Measurements from ENCODE around the gene PGAM5. TPM values are rescaled to one million over a fixed set of nuclear protein-coding genes. Genes with fewer than 3 reads are reported as not detected.

The PGAM5 gene
- total and polyA plus RNA-seq, 9 of the 15 experiments (the other 6 are each of a cell fraction or from before 2014, with no cell fraction given): 7.4 to 121 (median 69.5) TPM

DNA sequence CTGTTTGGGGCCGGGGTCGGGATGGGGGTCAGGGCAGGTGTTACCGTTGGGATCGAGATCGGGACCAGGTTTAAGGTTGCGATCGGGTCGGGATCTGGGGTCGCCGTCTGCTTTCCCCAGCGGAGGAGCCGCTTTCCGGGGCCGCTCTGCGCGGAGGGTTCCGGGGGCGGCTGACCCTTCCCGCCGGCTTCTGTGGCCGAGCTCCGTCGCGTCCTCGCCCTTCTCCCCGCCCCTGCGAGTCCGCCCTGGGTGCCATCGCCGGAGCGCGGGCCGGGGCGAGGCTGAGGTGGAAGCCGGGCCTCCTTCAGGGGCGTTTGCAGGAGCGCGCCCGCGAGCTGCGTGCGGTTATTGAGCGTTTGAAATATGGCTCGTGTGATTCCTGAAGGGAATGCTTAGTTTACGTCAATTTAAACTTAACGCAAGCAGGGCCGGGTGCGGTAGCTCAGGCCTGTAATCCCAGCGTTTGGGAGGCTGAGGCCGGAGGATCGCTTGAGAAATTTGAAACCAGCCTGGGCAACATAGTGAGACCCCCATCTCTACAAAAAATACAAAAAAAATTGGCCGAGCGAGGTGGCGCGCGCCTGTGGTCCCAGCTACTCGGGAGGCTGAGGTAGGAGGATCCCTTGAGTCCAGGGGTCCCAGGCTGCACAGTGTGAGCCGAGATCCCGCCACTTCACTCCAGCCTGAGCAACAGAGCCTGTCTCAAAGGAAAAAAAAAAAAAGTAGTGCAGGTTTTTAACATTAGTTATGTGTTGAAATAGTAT lies 620 bp downstream of the PGAM5 start:
- CTCF ChIA-PET (ENCODE audit: low intra/inter-chr PET ratio): no interaction called here
- FAIRE-seq: no peak
- H3K4me2 ChIP-seq (ENCODE audit: insufficient read depth, low read length): peak overlapping the region; percentile 82
- DNase-seq (ENCODE audit: extremely low read depth in 1 of 4, low spot score in 3 of 4): peak in 2 of 4 experiments; percentile 37 to 44
- H3K9me1 ChIP-seq (ENCODE audit: control insufficient read depth, insufficient read depth, low read length): no peaks in the 10 kb centered on the region
- peaks cover 53% of the 10 kb centered on the region for H3K79me2 ChIP-seq (ENCODE audit: control insufficient read depth, insufficient read depth, low read length)
- peak overlapping the region; percentile 87 for H3K27ac ChIP-seq (ENCODE audit: extremely low read depth, low read depth, low read length)
- peak overlapping the region; percentile 99 for H3K4me3 ChIP-seq
- peak overlapping the region; percentile 89 for H2AFZ ChIP-seq (ENCODE audit: low read depth, low read length)
- ATAC-seq: peak; percentile 33
- BruUV-seq (replicated peaks): no TSS peak
- in situ Hi-C loops (cut with MboI) (no loop called here), intact Hi-C loops (cut with micrococcal nuclease) (no loop called here)
- peaks cover 39% of the 10 kb centered on the region for H3K36me3 ChIP-seq (ENCODE audit: control insufficient read depth, insufficient read depth, low read length)
- POLR2A ChIA-PET: interaction anchor here (0.6 to 0.9 kb wide), 3 partner anchors 25 to 108 kb away, joined by 3 to 5 read pairs (median 3); no protein-coding TSS in a partner anchor
- H4K20me1 ChIP-seq (replicated peaks; ENCODE audit: control insufficient read depth, insufficient read depth, low read length): no peaks in the 10 kb centered on the region
- H3K27me3 ChIP-seq (ENCODE audit: control insufficient read depth in 2 of 2, insufficient read depth in 2 of 2, low read length in 2 of 2): no peaks in the 10 kb centered on the region
- H3K9ac ChIP-seq (ENCODE audit: insufficient read depth in 1 of 2, low read depth in 2 of 2, low read length in 2 of 2): peak overlapping the region; percentile 84 to 99
- no peaks in the 10 kb centered on the region for H3K9me3 ChIP-seq (replicated peaks; ENCODE audit: control insufficient read depth, insufficient read depth, low read depth, low read length)
- H3K4me1 ChIP-seq (replicated peaks in 1 of 2; ENCODE audit: control insufficient read depth in 2 of 2, insufficient read depth in 2 of 2, low read length in 2 of 2): peaks cover 2 to 19% of the 10 kb centered on the region in 2 experiments; a peak in 4 of 5 replicates
- WGBS (ENCODE audit: insufficient coverage, low coverage, missing lambda C conversion rate): under 1% methylated on average over 24 of the region's 59 CpGs
- TF ChIP-seq ZBTB7A (IDR thresholded peaks at IDR 0.05; ENCODE audit: borderline replicate concordance, control insufficient read depth, low read depth, low read length): peak; percentile 19; the same call in 1 of the 2 replicates
- no peak for TF ChIP-seq XRCC4 (IDR thresholded peaks at IDR 0.05; ENCODE audit: extremely low read depth, insufficient read depth, insufficient read length)
- TF ChIP-seq, protein P1, sequence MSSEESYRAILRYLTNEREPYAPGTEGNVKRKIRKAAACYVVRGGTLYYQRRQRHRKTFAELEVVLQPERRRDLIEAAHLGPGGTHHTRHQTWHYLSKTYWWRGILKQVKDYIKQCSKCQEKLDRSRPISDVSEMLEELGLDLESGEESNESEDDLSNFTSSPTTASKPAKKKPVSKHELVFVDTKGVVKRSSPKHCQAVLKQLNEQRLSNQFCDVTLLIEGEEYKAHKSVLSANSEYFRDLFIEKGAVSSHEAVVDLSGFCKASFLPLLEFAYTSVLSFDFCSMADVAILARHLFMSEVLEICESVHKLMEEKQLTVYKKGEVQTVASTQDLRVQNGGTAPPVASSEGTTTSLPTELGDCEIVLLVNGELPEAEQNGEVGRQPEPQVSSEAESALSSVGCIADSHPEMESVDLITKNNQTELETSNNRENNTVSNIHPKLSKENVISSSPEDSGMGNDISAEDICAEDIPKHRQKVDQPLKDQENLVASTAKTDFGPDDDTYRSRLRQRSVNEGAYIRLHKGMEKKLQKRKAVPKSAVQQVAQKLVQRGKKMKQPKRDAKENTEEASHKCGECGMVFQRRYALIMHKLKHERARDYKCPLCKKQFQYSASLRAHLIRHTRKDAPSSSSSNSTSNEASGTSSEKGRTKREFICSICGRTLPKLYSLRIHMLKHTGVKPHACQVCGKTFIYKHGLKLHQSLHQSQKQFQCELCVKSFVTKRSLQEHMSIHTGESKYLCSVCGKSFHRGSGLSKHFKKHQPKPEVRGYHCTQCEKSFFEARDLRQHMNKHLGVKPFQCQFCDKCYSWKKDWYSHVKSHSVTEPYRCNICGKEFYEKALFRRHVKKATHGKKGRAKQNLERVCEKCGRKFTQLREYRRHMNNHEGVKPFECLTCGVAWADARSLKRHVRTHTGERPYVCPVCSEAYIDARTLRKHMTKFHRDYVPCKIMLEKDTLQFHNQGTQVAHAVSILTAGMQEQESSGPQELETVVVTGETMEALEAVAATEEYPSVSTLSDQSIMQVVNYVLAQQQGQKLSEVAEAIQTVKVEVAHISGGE (CRISPR knock-in tag; IDR thresholded peaks at IDR 0.05): no peak
- peak; percentile 14 for TF ChIP-seq HMGN3 (IDR thresholded peaks at IDR 0.05; ENCODE audit: borderline replicate concordance, extremely low read depth, insufficient read length, low read depth, low read length)
- TF ChIP-seq ZNF717 (CRISPR knock-in tag; IDR thresholded peaks at IDR 0.05): no peak
- no peak for TF ChIP-seq PCBP1 (IDR thresholded peaks at IDR 0.05; ENCODE audit: low read depth, low read length, poor library complexity, severe bottlenecking)
- no peak for TF ChIP-seq KLF6 (CRISPR knock-in tag; IDR thresholded peaks at IDR 0.05; ENCODE audit: borderline replicate concordance)
- no peak for TF ChIP-seq MAX (CRISPR knock-in tag; IDR thresholded peaks at IDR 0.05)
- TF ChIP-seq FOXA1 (IDR thresholded peaks at IDR 0.05; ENCODE audit: borderline replicate concordance): no peak
- peak; percentile 51; the same call in 1 of the 2 replicates for TF ChIP-seq FOXK1 (CRISPR knock-in tag; IDR thresholded peaks at IDR 0.05; ENCODE audit: borderline replicate concordance)
- TF ChIP-seq CXXC5 (CRISPR knock-in tag; IDR thresholded peaks at IDR 0.05): no peak
